Ishikawa (cell line): ENCODE data around the gene CHIT1.
A peak's percentile ranks its signal among the peaks of the same experiment; 100 is the strongest.

ENCODE experiments used
- CEBPB ChIP-seq: IDR thresholded peaks from 2 replicates; pipeline ENCODE4 v1.6.1; 2012
- CREB1 ChIP-seq: IDR thresholded peaks from 2 replicates; pipeline ENCODE4 v1.6.1; 2012; ENCODE audit warnings: low read depth
- EGR1 ChIP-seq: IDR thresholded peaks from 2 replicates; pipeline ENCODE4 v1.6.1; 2012
- EP300 ChIP-seq: IDR thresholded peaks from 2 replicates; pipeline ENCODE4 v1.6.1; 2012; ENCODE audit warnings: borderline replicate concordance
- FOXM1 ChIP-seq: IDR thresholded peaks from 2 replicates; pipeline ENCODE4 v1.6.1; 2012; ENCODE audit warnings: low read depth, borderline replicate concordance
- NFIC ChIP-seq: IDR thresholded peaks from 2 replicates; pipeline ENCODE4 v1.6.1; 2012
- RAD21 ChIP-seq: IDR thresholded peaks from 2 replicates; pipeline ENCODE4 v1.6.1; 2012; ENCODE audit warnings: low read depth
- REST ChIP-seq: IDR thresholded peaks from 2 replicates; pipeline ENCODE4 v1.6.1; 2012; ENCODE audit warnings: low read depth, mild to moderate bottlenecking
- TAF1 ChIP-seq: IDR thresholded peaks from 2 replicates; pipeline ENCODE4 v1.6.1; 2012; ENCODE audit warnings: low read depth, mild to moderate bottlenecking
- TCF12 ChIP-seq: IDR thresholded peaks from 2 replicates; pipeline ENCODE4 v1.6.1; 2012; ENCODE audit warnings: low read depth
- TEAD4 ChIP-seq: IDR thresholded peaks from 2 replicates; pipeline ENCODE4 v1.6.1; 2012
- YY1 ChIP-seq: IDR thresholded peaks from 2 replicates; pipeline ENCODE4 v1.6.1; 2012; ENCODE audit warnings: low read depth
- ZBTB7A ChIP-seq: IDR thresholded peaks from 2 replicates; pipeline ENCODE4 v1.6.1; 2012; ENCODE audit warnings: low read depth
- TF ChIP-seq, protein P1 (sequence below): IDR thresholded peaks from 2 replicates; pipeline ENCODE4 v1.6.1; 2012
- TF ChIP-seq, protein P2 (sequence below): IDR thresholded peaks from 2 replicates; pipeline ENCODE4 v1.6.1; 2012

Gene CHIT1

GRCh38 chr1:203268901-203269653 lies 39.6 kb upstream of the CHIT1 start:
- TF ChIP-seq CREB1 (no peak), TCF12 (no peak), FOXM1 (no peak), RAD21 (peak; percentile 91), ZBTB7A (no peak), REST (no peak), TEAD4 (no peak)

DNA sequence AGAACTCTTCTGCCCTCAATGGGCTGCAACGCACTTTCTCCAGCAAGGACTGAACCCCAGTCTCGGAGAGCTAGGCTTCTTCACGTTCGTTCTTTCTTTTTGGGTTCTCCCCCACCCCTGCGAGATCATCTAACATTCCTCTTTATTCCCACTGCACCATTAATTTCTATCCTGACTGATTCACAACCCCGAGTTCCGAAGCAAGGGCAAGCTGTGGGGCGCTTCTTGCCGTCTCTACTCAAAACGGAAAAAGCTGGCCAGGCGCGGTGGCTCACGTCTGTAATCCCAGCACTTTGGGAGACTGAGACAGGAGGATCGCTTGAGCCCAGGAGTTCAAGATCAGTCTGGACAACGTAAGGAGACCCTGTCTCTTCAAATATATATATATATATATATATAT lies 38.4 kb upstream of the CHIT1 start:
- no peak for TF ChIP-seq EP300
- TF ChIP-seq NFIC: no peak
- TF ChIP-seq, protein P1, sequence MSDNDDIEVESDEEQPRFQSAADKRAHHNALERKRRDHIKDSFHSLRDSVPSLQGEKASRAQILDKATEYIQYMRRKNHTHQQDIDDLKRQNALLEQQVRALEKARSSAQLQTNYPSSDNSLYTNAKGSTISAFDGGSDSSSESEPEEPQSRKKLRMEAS: no peak
- no peak for TF ChIP-seq YY1
- no peak for TF ChIP-seq FOXM1
- TF ChIP-seq, protein P2, sequence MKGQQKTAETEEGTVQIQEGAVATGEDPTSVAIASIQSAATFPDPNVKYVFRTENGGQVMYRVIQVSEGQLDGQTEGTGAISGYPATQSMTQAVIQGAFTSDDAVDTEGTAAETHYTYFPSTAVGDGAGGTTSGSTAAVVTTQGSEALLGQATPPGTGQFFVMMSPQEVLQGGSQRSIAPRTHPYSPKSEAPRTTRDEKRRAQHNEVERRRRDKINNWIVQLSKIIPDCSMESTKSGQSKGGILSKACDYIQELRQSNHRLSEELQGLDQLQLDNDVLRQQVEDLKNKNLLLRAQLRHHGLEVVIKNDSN: no peak
- TF ChIP-seq TAF1: no peak

GRCh38 chr1:203267347-203267846 lies 37.9 kb upstream of the CHIT1 start:
- TF ChIP-seq TEAD4 (no peak), ZBTB7A (no peak), REST (no peak), NFIC (no peak), FOXM1 (no peak), TCF12 (no peak), CEBPB (no peak), RAD21 (peak; percentile 75), TAF1 (no peak; the same call in 1 of the 2 replicates), CREB1 (no peak)
- TF ChIP-seq, protein P1: 0 out of 2 replicates have a peak, but pooled peaks have one; percentile 42

DNA sequence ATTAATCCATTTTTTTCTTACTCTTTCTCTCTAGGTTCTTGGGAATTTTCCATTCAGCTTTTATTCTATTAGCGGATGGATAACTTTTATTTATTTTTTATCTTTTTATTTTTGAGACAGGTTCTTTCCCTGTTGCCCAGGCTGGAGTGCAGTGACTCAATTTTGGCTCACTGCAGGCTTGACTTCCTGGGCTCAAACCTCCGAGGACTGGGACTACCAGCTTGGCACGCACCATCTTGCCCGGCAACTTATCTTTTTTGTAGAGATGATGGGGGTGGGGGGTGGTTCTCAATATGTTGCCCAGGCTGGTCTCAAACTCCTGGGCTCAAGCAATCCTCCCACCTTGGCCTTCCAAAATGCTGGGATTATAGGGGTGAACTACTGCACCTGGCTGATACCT lies 36.1 kb upstream of the CHIT1 start:
- TF ChIP-seq EP300 (no peak), EGR1 (no peak), TAF1 (no peak), NFIC (no peak)
- TF ChIP-seq, protein P1: no peak

DNA sequence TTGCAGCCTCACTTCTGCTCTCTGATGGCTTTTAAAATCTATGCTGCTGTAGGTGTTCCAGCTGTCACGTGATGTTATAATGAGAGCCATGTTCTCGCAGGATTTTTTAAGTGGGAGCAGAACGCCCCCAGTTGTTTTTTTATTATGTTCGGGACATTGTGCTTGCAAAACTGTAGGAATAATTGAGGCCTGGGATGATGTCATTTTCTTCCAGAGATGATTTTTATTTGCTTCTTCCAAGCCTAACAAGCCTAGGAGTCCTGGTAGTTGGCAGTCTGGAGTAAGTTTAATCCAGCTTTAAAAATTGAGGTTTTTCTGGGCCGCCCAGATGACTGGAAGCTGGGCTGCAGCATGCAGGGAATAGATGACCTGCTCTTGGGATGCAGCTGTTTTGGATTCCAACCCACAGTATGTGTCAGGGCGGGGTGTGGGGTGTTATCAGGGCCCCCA lies 34.6 kb upstream of the CHIT1 start:
- TF ChIP-seq CREB1 (no peak), TCF12 (no peak), TEAD4 (no peak), CEBPB (no peak), YY1 (no peak), ZBTB7A (no peak)
- TF ChIP-seq, protein P2: no peak
- TF ChIP-seq, protein P1: no peak

GRCh38 chr1:203263496-203263895 lies 34.0 kb upstream of the CHIT1 start:
- TF ChIP-seq REST (no peak), TAF1 (no peak), TCF12 (no peak), CEBPB (no peak)
